ENCODE data around the gene EXOC6B. TPM values are rescaled to one million over a fixed set of nuclear protein-coding genes. Genes with fewer than 3 reads are reported as not detected.

EXOC6B gene
- total and polyA plus RNA-seq, 12 donors = 16.3 to 243 (median 144) TPM

DNA sequence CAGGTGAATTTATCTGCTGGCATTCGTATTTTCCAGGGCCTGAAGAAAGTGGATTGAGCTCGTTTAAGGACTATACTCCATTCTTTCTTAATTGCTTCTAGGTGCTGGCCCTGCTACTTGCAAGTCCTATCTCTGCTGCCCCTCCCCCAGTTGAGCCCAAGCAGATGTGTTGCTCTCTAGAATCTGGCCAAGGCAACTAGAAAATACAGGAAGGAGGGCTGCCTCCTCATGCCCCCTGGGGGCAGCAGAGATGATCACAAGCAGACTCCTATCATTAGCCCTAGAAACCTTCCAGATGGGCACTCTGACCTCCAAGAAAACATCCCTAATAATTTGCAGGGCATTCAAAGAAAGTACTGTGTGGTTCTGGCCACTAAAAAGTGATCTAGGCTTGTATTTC is 605.7 kb downstream of the EXOC6B start:
- H3K27ac ChIP-seq = no peak overlapping the region
- DNase-seq (no peak), ATAC-seq (no peak)
- whole genome bisulfite sequencing, 2 donors = 68 to 70% methylated on average over 2 of the region's 2 CpGs
- no peaks in the 10 kb centered on the region for H3K9me3 ChIP-seq
- H3K36me3 ChIP-seq = no peaks in the 10 kb centered on the region
- no peaks in the 10 kb centered on the region for H3K4me1 ChIP-seq
- no peak overlapping the region for H3K4me3 ChIP-seq
- H3K27me3 ChIP-seq = no peaks in the 10 kb centered on the region
- TF ChIP-seq, protein P1, sequence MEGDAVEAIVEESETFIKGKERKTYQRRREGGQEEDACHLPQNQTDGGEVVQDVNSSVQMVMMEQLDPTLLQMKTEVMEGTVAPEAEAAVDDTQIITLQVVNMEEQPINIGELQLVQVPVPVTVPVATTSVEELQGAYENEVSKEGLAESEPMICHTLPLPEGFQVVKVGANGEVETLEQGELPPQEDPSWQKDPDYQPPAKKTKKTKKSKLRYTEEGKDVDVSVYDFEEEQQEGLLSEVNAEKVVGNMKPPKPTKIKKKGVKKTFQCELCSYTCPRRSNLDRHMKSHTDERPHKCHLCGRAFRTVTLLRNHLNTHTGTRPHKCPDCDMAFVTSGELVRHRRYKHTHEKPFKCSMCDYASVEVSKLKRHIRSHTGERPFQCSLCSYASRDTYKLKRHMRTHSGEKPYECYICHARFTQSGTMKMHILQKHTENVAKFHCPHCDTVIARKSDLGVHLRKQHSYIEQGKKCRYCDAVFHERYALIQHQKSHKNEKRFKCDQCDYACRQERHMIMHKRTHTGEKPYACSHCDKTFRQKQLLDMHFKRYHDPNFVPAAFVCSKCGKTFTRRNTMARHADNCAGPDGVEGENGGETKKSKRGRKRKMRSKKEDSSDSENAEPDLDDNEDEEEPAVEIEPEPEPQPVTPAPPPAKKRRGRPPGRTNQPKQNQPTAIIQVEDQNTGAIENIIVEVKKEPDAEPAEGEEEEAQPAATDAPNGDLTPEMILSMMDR (IDR thresholded peaks at IDR 0.05) = peak in 1 of 9 donors; percentile 19
- intact Hi-C loops (cut with DNase I) = no loop called here

DNA sequence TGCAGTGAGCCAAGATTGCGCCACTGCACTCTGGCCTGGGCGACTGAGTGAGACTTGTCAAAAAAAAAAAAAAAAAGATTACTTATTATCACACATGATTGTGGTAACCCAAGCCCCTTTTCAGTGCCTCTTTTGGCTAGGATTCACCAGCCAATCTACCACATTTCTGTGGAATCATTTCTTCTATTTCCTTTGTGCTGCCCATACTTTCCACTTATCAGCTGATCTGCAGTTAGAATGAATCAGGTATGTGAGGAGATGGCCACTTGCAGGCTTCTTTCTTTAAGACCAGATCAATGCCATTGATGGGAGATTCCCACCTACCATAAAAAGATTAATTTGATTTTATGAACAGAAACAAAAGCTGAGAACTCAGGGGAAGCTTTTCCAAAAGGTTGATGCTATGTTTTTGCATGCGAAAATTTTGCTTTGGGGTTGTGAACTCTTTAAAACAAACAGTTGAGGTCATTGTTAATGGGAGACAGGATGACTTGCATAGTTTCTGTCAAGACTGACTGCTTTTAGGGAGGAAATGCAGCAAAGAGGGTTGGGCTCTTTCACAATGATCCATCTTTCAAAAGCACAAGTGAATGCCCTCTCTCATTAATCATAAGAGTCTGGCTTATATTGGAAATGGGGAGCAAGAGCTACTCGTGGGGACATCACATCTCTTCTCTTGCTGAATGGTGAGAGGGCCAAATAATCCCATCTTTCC is 611.2 kb downstream of the EXOC6B start:
- Histone ChIP-seq H3K4me3 (no peak overlapping the region), H3K36me3 (no peaks in the 10 kb centered on the region), H3K27ac (no peak overlapping the region), H3K27me3 (no peaks in the 10 kb centered on the region), H3K9me3 (no peaks in the 10 kb centered on the region), H3K4me1 (peaks cover 0 to 4% (median 0%) of the 10 kb centered on the region in 9 donors)
- ATAC-seq = no peak
- TF ChIP-seq, protein P1 (IDR thresholded peaks at IDR 0.05) = no peak
- intact Hi-C loops (cut with DNase I) = no loop called here
- no peak for DNase-seq
- 75 to 81% methylated on average over 4 of the region's 4 CpGs for WGBS, 2 donors

DNA sequence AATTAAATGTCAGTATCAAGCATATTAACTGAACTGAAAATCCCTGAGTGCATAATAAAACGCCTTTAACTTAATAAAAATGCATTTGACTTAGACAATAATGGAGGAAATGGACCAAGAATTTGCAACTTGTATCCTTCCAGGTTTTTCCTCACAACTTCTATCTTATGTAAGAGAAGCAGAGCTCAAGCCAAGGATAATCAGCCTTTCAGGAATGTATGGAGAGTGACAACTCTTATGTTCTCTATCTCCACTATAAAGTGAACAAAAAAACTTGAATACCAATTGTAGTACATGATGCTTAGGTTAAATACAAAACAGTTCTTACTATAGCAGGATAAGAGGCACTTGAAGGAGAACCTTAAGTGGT is 613.4 kb downstream of the EXOC6B start:
- intact Hi-C loops (cut with DNase I) = no loop called here
- DNase-seq (no peak), ATAC-seq (no peak)
- H3K27me3 ChIP-seq = no peaks in the 10 kb centered on the region
- no peaks in the 10 kb centered on the region for H3K9me3 ChIP-seq
- no peak overlapping the region for H3K27ac ChIP-seq
- TF ChIP-seq, protein P1 (IDR thresholded peaks at IDR 0.05) = no peak
- H3K4me3 ChIP-seq = no peak overlapping the region
- no peaks in the 10 kb centered on the region for H3K36me3 ChIP-seq
- peaks cover 0 to 4% (median 0%) of the 10 kb centered on the region in 9 donors for H3K4me1 ChIP-seq
- WGBS, 2 donors = 92 to 95% methylated on average over 1 of the region's 1 CpG

DNA sequence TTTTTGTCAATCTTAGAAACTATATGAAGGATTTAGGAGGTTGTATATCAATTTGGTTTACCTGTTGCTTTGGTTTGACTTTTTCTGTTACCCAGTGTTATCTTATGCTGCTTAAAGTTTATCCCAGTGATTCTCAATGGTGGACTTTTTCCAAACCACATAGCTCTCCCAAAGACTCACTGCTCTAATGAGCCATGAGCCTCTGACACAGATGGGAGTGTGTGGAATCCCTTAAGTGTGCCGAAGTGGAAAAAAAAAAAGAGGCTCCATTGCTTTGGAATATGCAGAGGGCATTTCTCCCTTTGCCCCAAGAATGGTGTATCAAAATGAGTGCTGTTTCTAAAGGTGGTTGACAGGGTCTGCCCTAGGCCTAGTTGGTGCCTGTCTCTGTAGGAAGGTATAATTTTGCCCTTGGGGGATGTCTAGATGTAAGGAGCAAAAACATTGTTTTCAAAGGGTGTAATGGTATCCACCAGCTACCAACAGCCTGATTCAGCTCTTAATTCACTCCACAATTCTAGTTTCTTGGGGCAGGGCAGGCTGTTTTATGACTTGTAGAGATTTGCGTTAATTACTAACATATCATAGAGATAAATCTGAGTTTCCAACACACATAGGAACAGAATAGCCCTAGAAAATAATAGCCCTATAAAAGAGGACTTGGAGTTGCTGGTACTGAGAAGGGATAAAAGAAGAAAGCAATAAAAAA is 613.9 kb downstream of the EXOC6B start:
- ATAC-seq = peak in 1 of 8 donors; percentile 33
- Histone ChIP-seq H3K36me3 (no peaks in the 10 kb centered on the region), H3K4me1 (peaks cover 0 to 4% (median 0%) of the 10 kb centered on the region in 9 donors), H3K4me3 (no peak overlapping the region), H3K9me3 (no peaks in the 10 kb centered on the region), H3K27ac (no peak overlapping the region), H3K27me3 (no peaks in the 10 kb centered on the region)
- no peak for DNase-seq
- WGBS, 2 donors = 91 to 95% methylated on average over 2 of the region's 2 CpGs
- TF ChIP-seq, protein P1 (IDR thresholded peaks at IDR 0.05) = no peak
- intact Hi-C loops (cut with DNase I) = no loop called here

Data from heart right ventricle (tissue), 16 donors.